HEK293T (cell line): Measurements from ENCODE around the gene KRT20.

Experiments used
- ARNT ChIP-seq: fragments of 450-650 bp; IDR thresholded peaks from 2 replicates; pipeline ENCODE4 v1.6.1; 2017; ENCODE audit warnings: mild to moderate bottlenecking
- BHLHE40 ChIP-seq: fragments of 450-650 bp; IDR thresholded peaks from 2 replicates; pipeline ENCODE4 v1.6.1; 2016; ENCODE audit warnings: mild to moderate bottlenecking, moderate library complexity, borderline replicate concordance
- CTBP1 ChIP-seq: fragments of 450-650 bp; IDR thresholded peaks from 2 replicates; pipeline ENCODE4 v1.6.1; 2016; ENCODE audit warnings: borderline replicate concordance
- ELF4 ChIP-seq: fragments of 450-650 bp; IDR thresholded peaks from 2 replicates; pipeline ENCODE4 v1.6.1; 2017; ENCODE audit warnings: antibody characterized with exemption
- FOXA1 ChIP-seq: fragments of 450-650 bp; IDR thresholded peaks from 2 replicates; pipeline ENCODE4 v1.6.1; 2016; ENCODE audit warnings: mild to moderate bottlenecking
- FOXK2 ChIP-seq: fragments of 450-650 bp; IDR thresholded peaks from 2 replicates; pipeline ENCODE4 v1.6.1; 2016; ENCODE audit warnings: mild to moderate bottlenecking
- FOXM1 ChIP-seq: fragments of 450-650 bp; IDR thresholded peaks from 2 replicates; pipeline ENCODE4 v1.6.1; 2017; ENCODE audit warnings: mild to moderate bottlenecking, borderline replicate concordance
- HDGF ChIP-seq: fragments of 450-650 bp; IDR thresholded peaks from 2 replicates; pipeline ENCODE4 v1.6.1; 2017; ENCODE audit warnings: antibody characterized with exemption, borderline replicate concordance
- L3MBTL2 ChIP-seq: fragments of 450-650 bp; conservative IDR thresholded peaks from 2 replicates; pipeline ENCODE4 v1.6.1; 2016; ENCODE audit warnings: mild to moderate bottlenecking
- NFRKB ChIP-seq: fragments of 450-650 bp; IDR thresholded peaks from 2 replicates; pipeline ENCODE4 v1.6.1; 2016; ENCODE audit warnings: mild to moderate bottlenecking, moderate library complexity
- PKNOX1 ChIP-seq: fragments of 450-650 bp; IDR thresholded peaks from 2 replicates; pipeline ENCODE4 v1.6.1; 2016
- SP1 ChIP-seq: fragments of 450-650 bp; IDR thresholded peaks from 2 replicates; pipeline ENCODE4 v1.6.1; 2017
- SUZ12 ChIP-seq: fragments of 450-650 bp; IDR thresholded peaks from 2 replicates; pipeline ENCODE4 v1.6.1; 2016; ENCODE audit warnings: mild to moderate bottlenecking
- ZNF384 ChIP-seq: fragments of 450-650 bp; IDR thresholded peaks from 2 replicates; pipeline ENCODE4 v1.6.1; 2016

DNA sequence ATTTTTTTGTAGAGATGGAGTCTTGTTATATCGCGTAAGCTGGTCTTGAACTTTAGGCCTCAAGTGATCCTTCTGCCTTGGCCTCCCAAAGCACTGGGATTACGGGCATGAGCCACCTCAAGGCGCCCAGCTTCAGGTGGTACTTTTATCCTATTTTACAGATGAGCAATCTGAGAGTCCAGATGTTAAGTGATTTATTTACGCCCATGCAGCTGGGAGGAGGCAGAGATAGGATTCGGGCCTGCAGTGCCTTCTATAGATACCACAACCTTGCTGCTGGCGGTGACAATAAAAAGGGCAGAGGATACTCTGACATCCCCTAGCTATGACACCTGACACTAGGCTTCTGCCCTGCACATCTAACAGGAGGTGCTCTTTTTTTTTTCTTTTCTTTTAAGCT, 13.7 kb downstream of the KRT20 start:
- TF ChIP-seq NFRKB (no peak), ZNF384 (no peak), CTBP1 (no peak), SP1 (no peak), FOXA1 (no peak), FOXM1 (no peak), PKNOX1 (no peak), ELF4 (no peak), SUZ12 (no peak), ARNT (no peak), L3MBTL2 (no peak), HDGF (no peak), FOXK2 (no peak), BHLHE40 (no peak)
